CD8-positive, alpha-beta memory T cell (primary cell): ENCODE data around the gene OPA1. TPM values are rescaled to one million over a fixed set of nuclear protein-coding genes. Genes with fewer than 3 reads are reported as not detected.
A peak's percentile ranks its signal among the peaks of the same experiment; 100 is the strongest.

ENCODE experiments used
- CTCF ChIA-PET: fragments of 350-600 bp; sonication (Branson Sonifier 250); formaldehyde crosslinking; loops from one replicate; lab custom pipeline; 2021; ENCODE audit warnings: antibody characterized with exemption; lab: Charles Lee
- POLR2A ChIA-PET: fragments of 350-600 bp; sonication (Branson Sonifier 250); formaldehyde crosslinking; loops from one replicate; lab custom pipeline; 2021; ENCODE audit warnings: antibody characterized with exemption; lab: Charles Lee
- DNase-seq, 5 donors: peaks; one replicate each; pipeline versions ENCODE4 v3.0.0 to v3.0.0-alpha.2; 2020 to 2022; ENCODE audit warnings: mixed read lengths in 1 of 5
- H3K27ac ChIP-seq: one replicate; pipeline ENCODE4 v1.7.0; 2013; ENCODE audit warnings: low read depth, mild to moderate bottlenecking, low read length, moderate library complexity
- H3K27me3 ChIP-seq: 2 replicates; pipeline ENCODE4 v1.7.0; 2013; ENCODE audit warnings: low read length, mild to moderate bottlenecking; ENCODE audit not compliant: insufficient read depth, poor library complexity, severe bottlenecking
- H3K36me3 ChIP-seq: 2 replicates; pipeline ENCODE4 v1.7.0; 2013; ENCODE audit warnings: mild to moderate bottlenecking, low read length, moderate library complexity; ENCODE audit not compliant: insufficient read depth
- H3K4me1 ChIP-seq: 2 replicates; pipeline ENCODE4 v1.7.0; 2013; ENCODE audit warnings: mild to moderate bottlenecking, low read length, moderate library complexity; ENCODE audit not compliant: insufficient read depth
- H3K4me3 ChIP-seq: 2 replicates; pipeline ENCODE4 v1.7.0; 2013; ENCODE audit warnings: mild to moderate bottlenecking, low read length
- H3K9me3 ChIP-seq: 2 replicates; pipeline ENCODE4 v1.7.0; 2013; ENCODE audit warnings: mild to moderate bottlenecking, low read length
- H3K27ac Mint-ChIP-seq, 8 donors: one replicate each; pipeline ENCODE4 v1.8.0; 2020 to 2021; ENCODE audit warnings: mixed read lengths in 8 of 8, mild to moderate bottlenecking in 6 of 8, inconsistent platforms in 3 of 8, moderate library complexity in 3 of 8
- H3K27me3 Mint-ChIP-seq, 2 donors: one replicate each; pipeline ENCODE4 v1.8.0; 2020 to 2021; ENCODE audit warnings: mixed read lengths in 2 of 2, mild to moderate bottlenecking in 1 of 2, moderate library complexity in 1 of 2
- H3K36me3 Mint-ChIP-seq, 3 donors: one replicate each; pipeline ENCODE4 v1.8.0; 2020 to 2021; ENCODE audit warnings: mixed read lengths in 3 of 3, inconsistent platforms in 1 of 3, mild to moderate bottlenecking in 1 of 3
- H3K4me1 Mint-ChIP-seq, 3 donors: one replicate each; pipeline ENCODE4 v1.8.0; 2020 to 2021; ENCODE audit warnings: mixed read lengths in 3 of 3, inconsistent platforms in 1 of 3, mild to moderate bottlenecking in 1 of 3
- H3K4me3 Mint-ChIP-seq, 7 donors: one replicate each; pipeline ENCODE4 v1.8.0; 2020 to 2021; ENCODE audit warnings: mixed read lengths in 7 of 7, mild to moderate bottlenecking in 6 of 7, moderate library complexity in 4 of 7, inconsistent platforms in 2 of 7
- H3K9me3 Mint-ChIP-seq, 5 donors: one replicate each; pipeline ENCODE4 v1.8.0; 2020 to 2022; ENCODE audit warnings: mixed read lengths in 5 of 5, mild to moderate bottlenecking in 3 of 5, moderate library complexity in 2 of 5, inconsistent platforms in 1 of 5
- polyA plus RNA-seq: library from polyadenylated mRNA; unstranded; fragments of 300-500 nt; fragmentation: Illumina TruSeq; gene quantifications from one replicate; pipeline ENCODE4 v1.2.3, GENCODE V29; 2021
- total RNA-seq, 2 experiments: library from RNA; stranded (reverse); gene quantifications; one replicate each; pipeline ENCODE4 v1.2.3, GENCODE V29; 2021

OPA1 gene
- total and polyA plus RNA-seq, 3 experiments from 2014 or later, result 25.4 to 93.7 (median 86.1) TPM

GRCh38 chr3:193572426-193572908, 20.5 kb upstream of the OPA1 start:
- no peak overlapping the region for H3K4me3 Mint-ChIP-seq
- Histone ChIP-seq H3K27ac (no peak overlapping the region), H3K36me3 (no peaks in the 10 kb centered on the region), H3K27me3 (no peaks in the 10 kb centered on the region), H3K9me3 (no peaks in the 10 kb centered on the region), H3K4me3 (no peak overlapping the region), H3K4me1 (no peaks in the 10 kb centered on the region)
- H3K36me3 Mint-ChIP-seq, result no peaks in the 10 kb centered on the region
- H3K4me1 Mint-ChIP-seq, result no peaks in the 10 kb centered on the region
- no peaks in the 10 kb centered on the region for H3K27me3 Mint-ChIP-seq
- peak in 4 of 5 donors; percentile 3 to 53 (median 17) for DNase-seq
- no peak overlapping the region for H3K27ac Mint-ChIP-seq
- ChIA-PET CTCF (interaction anchor here (0.8 to 1.3 kb wide), 3 partner anchors 9 to 110 kb away, joined by 4 to 5 read pairs (median 4); no protein-coding TSS in a partner anchor), POLR2A (no interaction called here)
- H3K9me3 Mint-ChIP-seq, result no peaks in the 10 kb centered on the region

DNA sequence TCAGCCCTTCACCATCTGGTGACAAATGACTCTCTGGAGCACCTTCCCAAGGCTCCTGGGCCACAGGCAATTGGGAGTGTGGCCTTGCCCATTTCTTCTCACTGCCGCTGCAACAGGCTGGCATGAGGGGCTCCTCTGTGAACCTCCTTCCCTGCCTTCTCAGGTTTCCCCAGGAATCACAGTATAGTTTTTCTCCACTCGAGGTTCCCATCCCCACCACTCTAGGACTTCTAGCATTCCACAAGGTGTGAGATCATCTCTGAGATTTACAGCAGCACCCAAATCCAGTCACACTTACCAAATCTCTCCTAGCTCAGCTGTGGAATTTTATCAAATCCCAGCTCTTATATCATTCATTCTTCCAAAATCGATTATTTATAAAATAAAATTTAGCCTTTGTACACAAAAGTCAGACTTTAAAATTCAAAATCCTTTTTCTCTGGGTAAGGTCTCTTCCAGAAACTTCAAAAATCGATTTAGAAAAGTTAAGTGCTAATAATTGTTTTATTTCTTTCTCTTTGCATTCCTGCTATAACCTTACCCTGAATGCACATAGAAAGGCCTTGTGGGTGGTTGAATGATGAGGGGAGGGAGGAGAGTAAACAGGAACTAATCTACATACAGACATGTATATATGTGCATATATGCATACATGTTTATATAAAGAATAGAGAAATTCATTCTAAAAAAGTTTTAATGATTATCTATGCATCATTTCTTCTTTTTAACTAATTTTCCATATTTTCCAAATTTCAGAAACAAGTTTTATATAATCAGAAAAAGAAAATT, 19.4 kb upstream of the OPA1 start:
- Mint-ChIP-seq H3K9me3 (no peaks in the 10 kb centered on the region), H3K27ac (no peak overlapping the region), H3K27me3 (no peaks in the 10 kb centered on the region), H3K4me3 (no peak overlapping the region), H3K4me1 (no peaks in the 10 kb centered on the region), H3K36me3 (no peaks in the 10 kb centered on the region)
- Histone ChIP-seq H3K4me1 (no peaks in the 10 kb centered on the region), H3K27me3 (no peaks in the 10 kb centered on the region), H3K9me3 (no peaks in the 10 kb centered on the region), H3K4me3 (no peak overlapping the region), H3K27ac (no peak overlapping the region), H3K36me3 (no peaks in the 10 kb centered on the region)
- ChIA-PET CTCF (interaction anchor here (1.3 kb wide), 1 partner anchor 111 kb away, joined by 4 read pairs; no protein-coding TSS in a partner anchor), POLR2A (no interaction called here)
- no peak for DNase-seq

GRCh38 chr3:193574488-193575070, 18.4 kb upstream of the OPA1 start:
- H3K36me3 ChIP-seq, result no peaks in the 10 kb centered on the region
- H3K27me3 ChIP-seq, result no peaks in the 10 kb centered on the region
- H3K9me3 ChIP-seq, result no peaks in the 10 kb centered on the region
- H3K4me3 ChIP-seq, result no peak overlapping the region
- ChIA-PET CTCF (no interaction called here), POLR2A (no interaction called here)
- Mint-ChIP-seq H3K9me3 (no peaks in the 10 kb centered on the region), H3K4me3 (no peak overlapping the region), H3K36me3 (peaks cover 0 to 1% (median under 1%) of the 10 kb centered on the region in 3 donors), H3K27me3 (no peaks in the 10 kb centered on the region), H3K4me1 (no peaks in the 10 kb centered on the region), H3K27ac (peak overlapping the region in 1 of 8 donors; percentile 27)
- H3K27ac ChIP-seq, result no peak overlapping the region
- no peak for DNase-seq
- H3K4me1 ChIP-seq, result no peaks in the 10 kb centered on the region

- CTCF ChIA-PET, result no interaction called here
Measured at GRCh38 chr3:193585530-193585929, 7.5 kb upstream of the OPA1 start.

DNA sequence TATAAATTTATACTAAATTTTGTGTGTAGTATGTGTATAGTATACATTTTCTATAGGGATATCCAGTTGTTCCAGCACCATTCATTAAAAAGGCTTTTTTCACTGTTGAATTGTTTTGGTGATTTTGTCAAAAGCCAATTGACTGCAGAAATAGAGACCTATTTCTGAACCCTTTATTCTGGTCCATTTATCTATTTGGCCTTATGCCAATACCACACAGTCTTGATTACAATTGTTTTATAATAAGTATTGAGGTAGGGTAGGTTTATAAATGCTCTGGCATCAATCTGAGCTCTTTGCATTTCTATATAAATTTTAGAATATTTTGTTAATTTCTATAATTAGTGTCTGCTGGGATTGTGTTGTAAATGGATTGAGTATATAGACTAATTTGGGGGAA, 6.5 kb upstream of the OPA1 start:
- peaks cover 0 to 2% (median 2%) of the 10 kb centered on the region in 3 donors for H3K36me3 Mint-ChIP-seq
- H3K9me3 Mint-ChIP-seq, result no peaks in the 10 kb centered on the region
- no peaks in the 10 kb centered on the region for H3K27me3 Mint-ChIP-seq
- no peaks in the 10 kb centered on the region for H3K9me3 ChIP-seq
- H3K4me1 Mint-ChIP-seq, result peaks cover 3 to 8% (median 6%) of the 10 kb centered on the region in 3 donors
- no peaks in the 10 kb centered on the region for H3K4me1 ChIP-seq
- H3K4me3 ChIP-seq, result no peak overlapping the region
- no peak for DNase-seq
- ChIA-PET POLR2A (no interaction called here), CTCF (no interaction called here)
- H3K27me3 ChIP-seq, result no peaks in the 10 kb centered on the region
- no peak overlapping the region for H3K27ac Mint-ChIP-seq
- H3K27ac ChIP-seq, result no peak overlapping the region
- no peaks in the 10 kb centered on the region for H3K36me3 ChIP-seq
- H3K4me3 Mint-ChIP-seq, result no peak overlapping the region

More at GRCh38 chr3:193585530-193585929, 7.5 kb upstream of the OPA1 start:
- Histone ChIP-seq H3K36me3 (no peaks in the 10 kb centered on the region), H3K9me3 (no peaks in the 10 kb centered on the region), H3K4me3 (no peak overlapping the region), H3K27me3 (no peaks in the 10 kb centered on the region), H3K27ac (no peak overlapping the region), H3K4me1 (no peaks in the 10 kb centered on the region)
- Mint-ChIP-seq H3K4me3 (no peak overlapping the region), H3K27me3 (no peaks in the 10 kb centered on the region), H3K27ac (no peak overlapping the region), H3K4me1 (peaks cover 0 to 4% (median 3%) of the 10 kb centered on the region in 3 donors), H3K9me3 (no peaks in the 10 kb centered on the region), H3K36me3 (peaks cover 0 to 3% (median 2%) of the 10 kb centered on the region in 3 donors)
- POLR2A ChIA-PET, result no interaction called here
- no peak for DNase-seq

DNA sequence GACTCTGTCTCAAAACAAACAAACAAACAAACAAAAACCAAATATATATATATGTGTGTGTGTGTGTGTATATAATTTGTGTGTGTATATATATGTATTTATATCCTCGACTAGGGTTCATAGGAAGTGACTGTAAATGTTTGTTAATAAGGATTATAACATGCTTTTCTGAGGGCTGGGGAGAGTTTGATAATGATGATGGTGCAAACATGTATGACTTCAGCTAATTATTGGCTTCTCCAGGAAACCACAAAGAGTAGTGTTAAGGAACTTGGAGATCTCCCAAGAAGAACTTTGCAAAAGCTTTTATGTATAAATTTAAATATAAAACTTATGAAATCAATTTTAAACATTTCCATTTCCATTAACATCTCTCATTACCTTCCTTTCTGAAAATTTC, 3.9 kb upstream of the OPA1 start:
- Mint-ChIP-seq H3K36me3 (peaks cover 0 to 13% (median 2%) of the 10 kb centered on the region in 3 donors), H3K9me3 (no peaks in the 10 kb centered on the region), H3K4me3 (no peak overlapping the region), H3K27ac (peak overlapping the region in 1 of 8 donors; percentile 8), H3K4me1 (peaks cover 26 to 30% (median 27%) of the 10 kb centered on the region in 3 donors), H3K27me3 (peaks cover 0 to 2% of the 10 kb centered on the region in 2 donors)
- no peaks in the 10 kb centered on the region for H3K9me3 ChIP-seq
- no peak for DNase-seq
- H3K27ac ChIP-seq, result no peak overlapping the region
- no peaks in the 10 kb centered on the region for H3K27me3 ChIP-seq
- H3K4me3 ChIP-seq, result no peak overlapping the region
- H3K4me1 ChIP-seq, result peaks cover 13% of the 10 kb centered on the region
- ChIA-PET CTCF (no interaction called here), POLR2A (no interaction called here)
- no peaks in the 10 kb centered on the region for H3K36me3 ChIP-seq

DNA sequence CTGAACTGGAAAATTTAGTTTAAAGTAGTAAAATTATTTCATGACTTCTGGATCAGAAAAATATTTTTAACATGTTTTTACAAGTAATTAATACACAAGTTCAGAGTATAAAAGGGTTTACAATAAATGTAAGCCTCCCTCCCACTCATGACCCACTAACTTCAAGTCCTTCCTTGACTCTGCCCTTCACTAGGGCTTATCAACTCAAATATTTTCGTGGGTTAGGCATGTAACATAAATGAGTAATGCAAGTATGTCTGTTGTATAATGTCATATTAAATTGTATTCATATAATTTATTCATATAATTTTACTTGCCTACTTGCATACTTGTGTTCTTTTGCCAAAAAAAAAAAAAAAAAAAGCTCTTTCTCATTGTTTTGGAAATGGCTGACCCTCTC, 3.4 kb upstream of the OPA1 start:
- H3K9me3 Mint-ChIP-seq, result no peaks in the 10 kb centered on the region
- POLR2A ChIA-PET, result no interaction called here
- CTCF ChIA-PET, result no interaction called here

More for the DNA sequence above, 3.4 kb upstream of the OPA1 start:
- Histone ChIP-seq H3K4me3 (no peak overlapping the region), H3K4me1 (peaks cover 18% of the 10 kb centered on the region), H3K36me3 (no peaks in the 10 kb centered on the region), H3K27ac (no peak overlapping the region), H3K27me3 (no peaks in the 10 kb centered on the region), H3K9me3 (no peaks in the 10 kb centered on the region)
- H3K4me1 Mint-ChIP-seq, result peaks cover 31 to 35% (median 32%) of the 10 kb centered on the region in 3 donors
- H3K36me3 Mint-ChIP-seq, result peaks cover 0 to 13% (median 2%) of the 10 kb centered on the region in 3 donors
- H3K27ac Mint-ChIP-seq, result no peak overlapping the region
- H3K27me3 Mint-ChIP-seq, result peaks cover 0 to 2% of the 10 kb centered on the region in 2 donors
- no peak for DNase-seq
- peak overlapping the region in 1 of 7 donors; percentile 54 for H3K4me3 Mint-ChIP-seq
